GM12801 (cell line): Measurements from ENCODE around the gene FAM131C.

Experiments
- CTCF ChIP-seq: IDR thresholded peaks from one replicate; pipeline ENCODE4 v1.5.1; 2011; ENCODE audit warnings: control low read depth; ENCODE audit not compliant: insufficient read length; ENCODE audit errors: extremely low read depth

FAM131C gene

GRCh38 chr1:16074217-16074616, 766 bp upstream of the FAM131C start:
- TF ChIP-seq CTCF: no peak

- TF ChIP-seq CTCF: no peak
Measured at GRCh38 chr1:16072616-16073484, 601 bp downstream of the FAM131C start.

GRCh38 chr1:16072095-16072494, 1.4 kb downstream of the FAM131C start:
- TF ChIP-seq CTCF: no peak

- TF ChIP-seq CTCF: no peak
Measured at GRCh38 chr1:16071614-16072013, 1.8 kb downstream of the FAM131C start.

GRCh38 chr1:16070640-16071355, 2.7 kb downstream of the FAM131C start:
- TF ChIP-seq CTCF: no peak

GRCh38 chr1:16068356-16069270, 4.8 kb downstream of the FAM131C start:
- TF ChIP-seq CTCF: no peak

- no peak for TF ChIP-seq CTCF
Measured at GRCh38 chr1:16067933-16068332, 5.5 kb downstream of the FAM131C start.
